CD14-positive monocyte (primary cell): ENCODE data around the gene R3HDM1. TPM values are rescaled to one million over a fixed set of nuclear protein-coding genes. Genes with fewer than 3 reads are reported as not detected.

Experiments used
- DNase-seq, 3 donors: peaks; one replicate each; pipeline ENCODE4 v3.0.0-alpha.2; 2011 to 2022
- H2AFZ ChIP-seq: 2 replicates; pipeline ENCODE4 v1.6.0; 2012; ENCODE audit warnings: mild to moderate bottlenecking, low read depth, low read length, inconsistent platforms; ENCODE audit not compliant: insufficient read depth, poor library complexity, severe bottlenecking
- H3K27ac ChIP-seq, 2 donors: 1 replicate in 1 of 2; 2 replicates in 1 of 2; pipeline ENCODE4 v1.5.1; 2012 to 2013; ENCODE audit warnings: low read length in 2 of 2, control low read depth in 1 of 2, inconsistent platforms in 1 of 2, low read depth in 1 of 2, mild to moderate bottlenecking in 1 of 2
- H3K27me3 ChIP-seq, 2 donors: one replicate each; pipeline versions ENCODE4 v1.6.0 to v1.6.1; 2011 to 2013; ENCODE audit warnings: low read length in 2 of 2; ENCODE audit not compliant: control insufficient read depth in 2 of 2, insufficient read depth in 2 of 2
- H3K36me3 ChIP-seq, 2 donors: replicated peaks in 1 of 2; 1 replicate in 1 of 2; 2 replicates in 1 of 2; pipeline versions ENCODE4 v1.5.1 to v1.6.1; 2012 to 2013; ENCODE audit warnings: low read length in 2 of 2, control low read depth in 1 of 2, inconsistent platforms in 1 of 2, mild to moderate bottlenecking in 1 of 2; ENCODE audit not compliant: insufficient read depth in 2 of 2, control insufficient read depth in 1 of 2
- H3K4me1 ChIP-seq, 2 donors: 1 replicate in 1 of 2; 2 replicates in 1 of 2; pipeline versions ENCODE4 v1.5.1 to v1.6.1; 2012 to 2013; ENCODE audit warnings: low read length in 2 of 2, control low read depth in 1 of 2, inconsistent platforms in 1 of 2, mild to moderate bottlenecking in 1 of 2, moderate library complexity in 1 of 2; ENCODE audit not compliant: insufficient read depth in 2 of 2, control insufficient read depth in 1 of 2
- H3K4me2 ChIP-seq: replicated peaks from 2 replicates; pipeline ENCODE3; 2012; ENCODE audit warnings: low read length, moderate library complexity, mild to moderate bottlenecking; ENCODE audit not compliant: poor library complexity, severe bottlenecking; ENCODE audit errors: extremely low read depth
- H3K4me3 ChIP-seq, 3 experiments: fragments of 200-600 bp in 1 of 3; sonication (generic) in 1 of 3; replicated peaks in 1 of 3; 1 replicate in 2 of 3; 2 replicates in 1 of 3; pipeline ENCODE4 v1.5.1; 2011 to 2013; ENCODE audit warnings: low read length in 3 of 3, mild to moderate bottlenecking in 3 of 3, control low read depth in 2 of 3, low read depth in 2 of 3, inconsistent platforms in 1 of 3, moderate library complexity in 1 of 3
- H3K79me2 ChIP-seq: 2 replicates; pipeline ENCODE4 v1.6.0; 2012; ENCODE audit warnings: mild to moderate bottlenecking, control low read depth, inconsistent platforms, low read length, moderate library complexity; ENCODE audit not compliant: insufficient read depth
- H3K9ac ChIP-seq: 2 replicates; pipeline ENCODE4 v1.6.0; 2017; ENCODE audit warnings: low read length, mild to moderate bottlenecking; ENCODE audit not compliant: insufficient read depth, poor library complexity, severe bottlenecking
- H3K9me3 ChIP-seq, 2 donors: replicated peaks in 1 of 2; 1 replicate in 1 of 2; 2 replicates in 1 of 2; pipeline versions ENCODE4 v1.5.1 to v1.6.1; 2012 to 2013; ENCODE audit warnings: low read length in 2 of 2, control low read depth in 1 of 2; ENCODE audit not compliant: control insufficient read depth in 1 of 2, insufficient read depth in 1 of 2
- H4K20me1 ChIP-seq: 2 replicates; pipeline ENCODE4 v1.6.0; 2012; ENCODE audit warnings: mild to moderate bottlenecking, low read length, control low read depth, moderate library complexity; ENCODE audit not compliant: insufficient read depth
- H3K27ac Mint-ChIP-seq, 7 donors: one replicate each; pipeline ENCODE4 v1.8.0; 2020; ENCODE audit warnings: mild to moderate bottlenecking in 7 of 7, mixed read lengths in 7 of 7, moderate library complexity in 6 of 7, inconsistent platforms in 2 of 7
- H3K27me3 Mint-ChIP-seq, 3 donors: one replicate each; pipeline ENCODE4 v1.8.0; 2021 to 2022; ENCODE audit warnings: low read depth in 3 of 3, mild to moderate bottlenecking in 3 of 3, mixed read lengths in 3 of 3, moderate library complexity in 3 of 3, inconsistent platforms in 1 of 3
- H3K36me3 Mint-ChIP-seq, 2 donors: one replicate each; pipeline ENCODE4 v1.8.0; 2020; ENCODE audit warnings: mixed read lengths in 2 of 2, inconsistent platforms in 1 of 2, mild to moderate bottlenecking in 1 of 2
- H3K4me1 Mint-ChIP-seq: one replicate; pipeline ENCODE4 v1.8.0; 2020; ENCODE audit warnings: mild to moderate bottlenecking, mixed read lengths
- H3K4me3 Mint-ChIP-seq, 2 donors: one replicate each; pipeline ENCODE4 v1.8.0; 2020; ENCODE audit warnings: mild to moderate bottlenecking in 2 of 2, mixed read lengths in 2 of 2, moderate library complexity in 1 of 2
- H3K9me3 Mint-ChIP-seq, 7 donors: one replicate each; pipeline ENCODE4 v1.8.0; 2020 to 2022; ENCODE audit warnings: mixed read lengths in 7 of 7, mild to moderate bottlenecking in 6 of 7, moderate library complexity in 6 of 7, inconsistent platforms in 2 of 7
- WGBS: methylation state at CpG from one replicate; pipeline ENCODE4 v1.1.5; 2013; ENCODE audit warnings: missing lambda C conversion rate; ENCODE audit not compliant: insufficient coverage; 5-methylcytosine and 5-hydroxymethylcytosine counted together
- intact Hi-C, 2 donors: fragments of 100-400 bp; cut with micrococcal nuclease; formaldehyde crosslinking; loops; one replicate each; pipeline versions ENCODE4 v1.15.0 to v1.15.1; 2023
- polyA plus RNA-seq, 3 donors: library from polyadenylated mRNA; depleted of rRNA in 1 of 3; unstranded in 2 of 3; stranded (reverse) in 1 of 3; fragments of 300-500 nt in 2 of 3; fragments of >200 nt in 1 of 3; fragmentation: Illumina TruSeq in 2 of 3; gene quantifications; 1 replicate in 2 of 3; 2 replicates in 1 of 3; pipeline ENCODE4 v1.2.3, GENCODE V29; 2012 to 2021
- TF ChIP-seq, protein P1 (sequence below): fragments of 200-600 bp; IDR thresholded peaks from one replicate; pipeline ENCODE4 v1.8.0; 2022; ENCODE audit warnings: antibody characterized with exemption, mild to moderate bottlenecking

The R3HDM1 gene
- polyA plus RNA-seq, 3 donors: 5.4 to 24.5 (median 13.1) TPM

DNA sequence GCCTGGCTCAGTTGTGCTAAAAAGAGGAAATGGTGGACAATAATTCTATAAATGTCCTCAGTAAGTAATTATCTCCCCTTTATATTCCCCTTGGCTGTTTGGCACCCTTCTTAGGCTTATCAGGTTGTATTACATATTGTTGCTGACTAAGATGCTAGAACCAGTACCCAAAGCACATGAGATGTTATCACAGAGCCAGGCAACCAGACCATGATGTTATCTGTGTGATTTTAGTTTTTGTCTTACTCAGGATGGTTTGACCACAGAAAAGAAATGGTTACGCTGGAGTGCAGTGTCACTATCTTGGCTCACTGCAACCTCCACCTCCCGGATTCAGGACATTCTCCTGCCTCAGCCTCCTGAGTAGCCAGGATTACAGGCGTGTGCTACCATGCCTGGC is 15.2 kb downstream of the R3HDM1 start:
- Histone ChIP-seq H3K27ac (no peak overlapping the region), H4K20me1 (no peaks in the 10 kb centered on the region), H3K36me3 (no peaks in the 10 kb centered on the region), H2AFZ (no peak overlapping the region), H3K4me3 (no peak overlapping the region), H3K79me2 (peaks cover 61% of the 10 kb centered on the region), H3K27me3 (no peaks in the 10 kb centered on the region), H3K4me1 (no peaks in the 10 kb centered on the region), H3K4me2 (no peak overlapping the region), H3K9ac (no peak overlapping the region), H3K9me3 (no peaks in the 10 kb centered on the region)
- Mint-ChIP-seq H3K9me3 (peaks cover 0 to 2% (median 0%) of the 10 kb centered on the region in 7 donors), H3K4me3 (no peak overlapping the region), H3K36me3 (peaks cover 0 to 4% of the 10 kb centered on the region in 2 donors), H3K4me1 (peaks cover 4% of the 10 kb centered on the region), H3K27ac (peak overlapping the region in 3 of 7 donors; percentile 41 to 68 (median 47)), H3K27me3 (no peaks in the 10 kb centered on the region)
- no peak for DNase-seq
- WGBS: no CpG with 5 or more reads among the region's 3 CpGs
- TF ChIP-seq, protein P1, sequence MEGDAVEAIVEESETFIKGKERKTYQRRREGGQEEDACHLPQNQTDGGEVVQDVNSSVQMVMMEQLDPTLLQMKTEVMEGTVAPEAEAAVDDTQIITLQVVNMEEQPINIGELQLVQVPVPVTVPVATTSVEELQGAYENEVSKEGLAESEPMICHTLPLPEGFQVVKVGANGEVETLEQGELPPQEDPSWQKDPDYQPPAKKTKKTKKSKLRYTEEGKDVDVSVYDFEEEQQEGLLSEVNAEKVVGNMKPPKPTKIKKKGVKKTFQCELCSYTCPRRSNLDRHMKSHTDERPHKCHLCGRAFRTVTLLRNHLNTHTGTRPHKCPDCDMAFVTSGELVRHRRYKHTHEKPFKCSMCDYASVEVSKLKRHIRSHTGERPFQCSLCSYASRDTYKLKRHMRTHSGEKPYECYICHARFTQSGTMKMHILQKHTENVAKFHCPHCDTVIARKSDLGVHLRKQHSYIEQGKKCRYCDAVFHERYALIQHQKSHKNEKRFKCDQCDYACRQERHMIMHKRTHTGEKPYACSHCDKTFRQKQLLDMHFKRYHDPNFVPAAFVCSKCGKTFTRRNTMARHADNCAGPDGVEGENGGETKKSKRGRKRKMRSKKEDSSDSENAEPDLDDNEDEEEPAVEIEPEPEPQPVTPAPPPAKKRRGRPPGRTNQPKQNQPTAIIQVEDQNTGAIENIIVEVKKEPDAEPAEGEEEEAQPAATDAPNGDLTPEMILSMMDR: no peak
- intact Hi-C loops: no loop called here

DNA sequence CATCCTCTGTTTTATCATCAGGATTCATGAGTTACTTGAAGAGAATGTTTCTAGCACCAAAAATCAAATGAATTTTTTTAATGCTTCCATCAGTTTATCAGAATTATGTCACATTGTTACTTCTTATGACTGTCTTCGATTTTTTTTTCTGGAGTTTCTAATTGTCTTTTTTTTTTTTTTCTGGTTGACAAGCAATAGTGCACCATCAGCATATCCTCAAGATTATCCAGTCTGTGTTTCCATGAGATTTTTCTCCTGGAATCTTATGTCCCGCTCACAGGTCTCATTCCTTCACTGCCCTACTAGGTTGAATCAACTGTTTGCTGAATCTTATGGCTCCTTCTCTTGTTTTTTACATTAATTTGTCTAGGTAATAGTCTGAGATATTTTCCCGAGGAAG is 16.0 kb downstream of the R3HDM1 start:
- Mint-ChIP-seq H3K27me3 (no peaks in the 10 kb centered on the region), H3K4me3 (no peak overlapping the region), H3K4me1 (peaks cover 4% of the 10 kb centered on the region), H3K9me3 (peaks cover 0 to 4% (median 0%) of the 10 kb centered on the region in 7 donors), H3K36me3 (peaks cover 0 to 4% of the 10 kb centered on the region in 2 donors), H3K27ac (no peak overlapping the region)
- Histone ChIP-seq H3K9me3 (no peaks in the 10 kb centered on the region), H3K4me3 (no peak overlapping the region), H3K9ac (no peak overlapping the region), H3K79me2 (peaks cover 60% of the 10 kb centered on the region), H2AFZ (no peak overlapping the region), H3K4me1 (no peaks in the 10 kb centered on the region), H3K27ac (no peak overlapping the region), H3K36me3 (no peaks in the 10 kb centered on the region), H3K4me2 (no peak overlapping the region), H4K20me1 (no peaks in the 10 kb centered on the region), H3K27me3 (no peaks in the 10 kb centered on the region)
- no peak for DNase-seq
- TF ChIP-seq, protein P1: no peak
- no CpG with 5 or more reads among the region's 3 CpGs for WGBS
- intact Hi-C loops: no loop called here
